Suprapubic skin (tissue), 4 donors: Measurements from ENCODE around the gene SIN3B. TPM values are rescaled to one million over a fixed set of nuclear protein-coding genes. Genes with fewer than 3 reads are reported as not detected.

Source experiments
- DNase-seq, 2 donors: peaks; one replicate each; pipeline ENCODE4 v3.0.0-alpha.2; 2019; ENCODE audit warnings: low spot score in 2 of 2
- H3K27ac ChIP-seq: fragments of 200-600 bp; sonication (generic); one replicate; pipeline ENCODE4 v1.5.1; 2019
- H3K27me3 ChIP-seq: fragments of 200-600 bp; sonication (generic); one replicate; pipeline ENCODE4 v1.5.1; 2019
- H3K36me3 ChIP-seq: fragments of 200-600 bp; sonication (generic); one replicate; pipeline ENCODE4 v1.5.1; 2019
- H3K4me1 ChIP-seq: fragments of 200-600 bp; sonication (generic); one replicate; pipeline ENCODE4 v1.5.1; 2019
- H3K4me3 ChIP-seq: fragments of 200-600 bp; sonication (generic); one replicate; pipeline ENCODE4 v1.5.1; 2019; ENCODE audit warnings: mild to moderate bottlenecking
- H3K9me3 ChIP-seq: fragments of 200-600 bp; sonication (generic); one replicate; pipeline ENCODE4 v1.5.1; 2019
- EP300 ChIP-seq: sonication (generic); formaldehyde crosslinking; IDR thresholded peaks from one replicate; pipeline ENCODE4 v1.6.1; 2017; ENCODE audit warnings: antibody characterized with exemption
- POLR2A ChIP-seq, 2 donors: fragments of 450-650 bp; IDR thresholded peaks; one replicate each; pipeline ENCODE4 v1.6.1; 2017; ENCODE audit warnings: antibody characterized with exemption in 2 of 2, mild to moderate bottlenecking in 2 of 2, moderate library complexity in 2 of 2
- POLR2AphosphoS5 ChIP-seq, 3 donors: sonication (generic); formaldehyde crosslinking; IDR thresholded peaks; one replicate each; pipeline ENCODE4 v1.6.1; 2017; ENCODE audit warnings: antibody characterized with exemption in 3 of 3
- WGBS: methylation state at CpG from one replicate; pipeline ENCODE4 v1.1.5; 2018; 5-methylcytosine and 5-hydroxymethylcytosine counted together
- total RNA-seq, 4 donors: library from RNA; depleted of rRNA; stranded (reverse); fragments of >200 nt; gene quantifications; one replicate each; pipeline ENCODE4 v1.1.0, GENCODE V29; 2016
- TF ChIP-seq, protein P1 (sequence below), 2 donors: fragments of 200-600 bp in 1 of 2; fragments of 450-650 bp in 1 of 2; sonication (generic) in 1 of 2; IDR thresholded peaks; one replicate each; pipeline ENCODE4 v1.5.1; 2016 to 2019; ENCODE audit warnings: antibody characterized with exemption in 2 of 2, mild to moderate bottlenecking in 1 of 2, moderate library complexity in 1 of 2

Gene SIN3B
- total RNA-seq, 4 donors from 2014 or later = 32.1 to 122 (median 39.4) TPM

GRCh38 chr19:16875584-16876555 lies 46.7 kb downstream of the SIN3B start:
- no peak overlapping the region for H3K27ac ChIP-seq
- no peak overlapping the region for H3K4me3 ChIP-seq
- no peaks in the 10 kb centered on the region for H3K27me3 ChIP-seq
- no peaks in the 10 kb centered on the region for H3K9me3 ChIP-seq
- no peak for DNase-seq
- H3K36me3 ChIP-seq = peaks cover 78% of the 10 kb centered on the region
- TF ChIP-seq POLR2A (IDR thresholded peaks at IDR 0.05) = no peak
- peaks cover 3% of the 10 kb centered on the region for H3K4me1 ChIP-seq
- WGBS = 93% methylated on average over 9 of the region's 39 CpGs

GRCh38 chr19:16876904-16877361 lies 47.7 kb downstream of the SIN3B start:
- H3K4me3 ChIP-seq = no peak overlapping the region
- no peaks in the 10 kb centered on the region for H3K9me3 ChIP-seq
- no peak overlapping the region for H3K27ac ChIP-seq
- H3K27me3 ChIP-seq = no peaks in the 10 kb centered on the region
- DNase-seq = no peak
- TF ChIP-seq, protein P1, sequence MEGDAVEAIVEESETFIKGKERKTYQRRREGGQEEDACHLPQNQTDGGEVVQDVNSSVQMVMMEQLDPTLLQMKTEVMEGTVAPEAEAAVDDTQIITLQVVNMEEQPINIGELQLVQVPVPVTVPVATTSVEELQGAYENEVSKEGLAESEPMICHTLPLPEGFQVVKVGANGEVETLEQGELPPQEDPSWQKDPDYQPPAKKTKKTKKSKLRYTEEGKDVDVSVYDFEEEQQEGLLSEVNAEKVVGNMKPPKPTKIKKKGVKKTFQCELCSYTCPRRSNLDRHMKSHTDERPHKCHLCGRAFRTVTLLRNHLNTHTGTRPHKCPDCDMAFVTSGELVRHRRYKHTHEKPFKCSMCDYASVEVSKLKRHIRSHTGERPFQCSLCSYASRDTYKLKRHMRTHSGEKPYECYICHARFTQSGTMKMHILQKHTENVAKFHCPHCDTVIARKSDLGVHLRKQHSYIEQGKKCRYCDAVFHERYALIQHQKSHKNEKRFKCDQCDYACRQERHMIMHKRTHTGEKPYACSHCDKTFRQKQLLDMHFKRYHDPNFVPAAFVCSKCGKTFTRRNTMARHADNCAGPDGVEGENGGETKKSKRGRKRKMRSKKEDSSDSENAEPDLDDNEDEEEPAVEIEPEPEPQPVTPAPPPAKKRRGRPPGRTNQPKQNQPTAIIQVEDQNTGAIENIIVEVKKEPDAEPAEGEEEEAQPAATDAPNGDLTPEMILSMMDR (IDR thresholded peaks at IDR 0.05) = no peak
- no peak for TF ChIP-seq POLR2AphosphoS5 (IDR thresholded peaks at IDR 0.05)
- TF ChIP-seq POLR2A (IDR thresholded peaks at IDR 0.05) = no peak
- TF ChIP-seq EP300 = no peak
- H3K36me3 ChIP-seq = peaks cover 68% of the 10 kb centered on the region
- H3K4me1 ChIP-seq = peaks cover 3% of the 10 kb centered on the region
- whole genome bisulfite sequencing = 93% methylated on average over 11 of the region's 12 CpGs

- DNase-seq = no peak
- Histone ChIP-seq H3K36me3 (peaks cover 62% of the 10 kb centered on the region), H3K4me3 (no peak overlapping the region), H3K27me3 (no peaks in the 10 kb centered on the region), H3K4me1 (peaks cover 3% of the 10 kb centered on the region), H3K9me3 (peaks cover under 1% of the 10 kb centered on the region), H3K27ac (no peak overlapping the region)
- 91% methylated on average over 7 of the region's 11 CpGs for WGBS
- TF ChIP-seq POLR2A (IDR thresholded peaks at IDR 0.05) (no peak), POLR2AphosphoS5 (IDR thresholded peaks at IDR 0.05) (no peak), EP300 (no peak)
- TF ChIP-seq, protein P1 (IDR thresholded peaks at IDR 0.05) = no peak
These were observed 48.4 kb downstream of the SIN3B start for GRCh38 chr19:16877581-16877980.

GRCh38 chr19:16878181-16878965 lies 49.2 kb downstream of the SIN3B start:
- Histone ChIP-seq H3K4me3 (no peak overlapping the region), H3K9me3 (peaks cover 5% of the 10 kb centered on the region), H3K27me3 (no peaks in the 10 kb centered on the region), H3K4me1 (peaks cover 3% of the 10 kb centered on the region), H3K36me3 (peaks cover 54% of the 10 kb centered on the region), H3K27ac (no peak overlapping the region)
- TF ChIP-seq EP300 (no peak), POLR2A (IDR thresholded peaks at IDR 0.05) (no peak), POLR2AphosphoS5 (IDR thresholded peaks at IDR 0.05) (no peak)
- TF ChIP-seq, protein P1 (IDR thresholded peaks at IDR 0.05) = no peak
- 97% methylated on average over 24 of the region's 55 CpGs for WGBS
- no peak for DNase-seq

DNA sequence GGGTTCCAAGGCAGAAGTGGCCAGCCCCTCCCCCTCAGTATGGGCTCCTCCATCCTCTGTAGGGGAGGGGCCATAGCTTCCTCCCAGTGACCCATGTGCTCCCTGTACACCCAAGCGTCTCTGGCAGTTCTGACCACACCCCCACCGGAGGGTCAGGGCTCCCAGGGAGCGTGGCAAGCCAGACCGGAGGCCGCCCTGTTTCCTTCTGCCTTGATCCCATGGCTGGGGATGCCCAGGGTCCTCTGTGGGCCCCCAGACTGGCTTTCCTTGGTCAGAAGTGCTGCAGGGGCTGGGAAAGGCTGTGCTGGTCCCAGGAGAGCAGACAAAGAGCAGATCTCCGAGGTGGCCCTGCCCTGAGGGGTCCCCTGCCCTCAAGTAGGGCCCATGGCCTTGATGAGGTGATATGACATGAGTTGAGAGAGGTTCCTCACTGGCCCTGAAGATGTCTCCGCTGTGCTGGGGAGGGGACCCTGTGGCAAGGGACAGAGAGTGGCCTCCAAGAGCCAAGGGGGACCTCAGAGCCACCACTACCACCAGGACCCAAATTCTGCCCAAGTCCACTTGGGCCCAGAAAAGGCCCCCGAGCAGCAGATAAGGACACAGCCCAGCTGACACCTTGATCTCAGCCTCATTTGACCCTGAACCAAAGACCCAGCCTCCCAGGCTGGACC lies 51.8 kb downstream of the SIN3B start:
- WGBS = 84% methylated on average over 8 of the region's 8 CpGs
- Histone ChIP-seq H3K9me3 (peaks cover 5% of the 10 kb centered on the region), H3K4me3 (no peak overlapping the region), H3K36me3 (peaks cover 48% of the 10 kb centered on the region), H3K27ac (no peak overlapping the region), H3K4me1 (peaks cover 3% of the 10 kb centered on the region), H3K27me3 (no peaks in the 10 kb centered on the region)
- DNase-seq = no peak
- TF ChIP-seq POLR2AphosphoS5 (IDR thresholded peaks at IDR 0.05) = no peak
- no peak for TF ChIP-seq POLR2A (IDR thresholded peaks at IDR 0.05)
- TF ChIP-seq EP300 = no peak
- TF ChIP-seq, protein P1 (IDR thresholded peaks at IDR 0.05) = no peak
